Measurements from ENCODE around the gene WASL.

- TF ChIP-seq POLR2A (IDR thresholded peaks at IDR 0.05) = no peak
- no peak for TF ChIP-seq CTCF (IDR thresholded peaks at IDR 0.05)
These were observed 61.1 kb downstream of the WASL start for GRCh38 chr7:123687727-123688126.

Data from testis (tissue), 2 donors.